NCI-H2171 treated with DMSO at 0.1 percent for 48 hours (cell line): ENCODE measurements around the gene CST3.
"Not testable (repeated sequence)": the region's sequence is repeated elsewhere in the genome, so short reads cannot be mapped to it uniquely, and the experiment has no call there.

ENCODE experiments used
- DNase-seq: peaks from one replicate; lab custom pipeline; 2025; lab: John Stamatoyannopoulos, UW

CST3 gene

DNA sequence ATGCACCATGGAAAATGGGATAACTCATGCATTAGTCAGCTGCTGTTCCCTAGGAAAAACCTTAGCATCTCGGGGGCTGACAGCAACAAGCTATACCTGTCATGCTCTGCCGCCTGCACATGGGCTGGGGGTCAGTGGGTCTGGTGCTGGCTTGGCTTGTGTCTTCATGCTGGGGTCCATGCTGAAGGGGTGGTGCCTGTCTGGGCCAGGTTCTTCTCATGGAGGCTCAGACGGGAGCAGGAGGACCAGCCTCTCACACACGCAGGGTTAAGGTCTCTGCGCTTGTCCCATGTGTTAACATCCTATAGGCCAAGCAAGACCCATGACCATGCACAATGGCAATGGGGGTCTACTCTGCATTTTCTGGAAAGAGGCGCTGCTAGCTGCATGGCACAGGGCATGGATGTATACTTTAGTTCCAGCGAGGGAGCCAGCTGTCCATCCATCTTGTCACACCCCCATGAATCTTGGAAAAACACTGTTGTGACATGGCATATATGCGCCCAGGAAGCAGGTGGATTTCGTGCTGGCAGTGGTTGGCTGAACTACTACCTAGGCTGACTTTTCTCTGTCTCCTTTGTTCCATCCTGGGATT, 24.6 kb upstream of the CST3 start:
- no peak for DNase-seq

DNA sequence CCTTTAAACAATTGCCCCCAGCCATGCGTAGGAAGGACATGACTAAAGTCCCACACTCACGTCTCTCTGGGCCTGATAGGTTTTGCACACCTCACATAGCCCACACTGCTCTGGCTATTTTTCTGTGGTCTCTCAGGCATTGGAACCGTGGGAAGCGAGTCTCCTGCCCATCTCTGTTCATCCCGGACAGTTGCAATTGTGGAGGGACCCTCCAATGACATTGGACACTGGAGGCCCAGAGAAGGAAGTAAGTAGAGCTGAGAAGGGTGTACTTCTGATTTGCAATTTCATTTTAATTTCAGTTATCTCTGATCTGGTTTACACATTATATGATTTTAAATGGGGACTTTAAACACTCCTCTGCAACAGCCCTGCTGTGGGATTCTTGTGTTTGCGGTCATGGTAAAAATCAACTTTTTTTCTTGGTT, 23.3 kb upstream of the CST3 start:
- no peak for DNase-seq

DNA sequence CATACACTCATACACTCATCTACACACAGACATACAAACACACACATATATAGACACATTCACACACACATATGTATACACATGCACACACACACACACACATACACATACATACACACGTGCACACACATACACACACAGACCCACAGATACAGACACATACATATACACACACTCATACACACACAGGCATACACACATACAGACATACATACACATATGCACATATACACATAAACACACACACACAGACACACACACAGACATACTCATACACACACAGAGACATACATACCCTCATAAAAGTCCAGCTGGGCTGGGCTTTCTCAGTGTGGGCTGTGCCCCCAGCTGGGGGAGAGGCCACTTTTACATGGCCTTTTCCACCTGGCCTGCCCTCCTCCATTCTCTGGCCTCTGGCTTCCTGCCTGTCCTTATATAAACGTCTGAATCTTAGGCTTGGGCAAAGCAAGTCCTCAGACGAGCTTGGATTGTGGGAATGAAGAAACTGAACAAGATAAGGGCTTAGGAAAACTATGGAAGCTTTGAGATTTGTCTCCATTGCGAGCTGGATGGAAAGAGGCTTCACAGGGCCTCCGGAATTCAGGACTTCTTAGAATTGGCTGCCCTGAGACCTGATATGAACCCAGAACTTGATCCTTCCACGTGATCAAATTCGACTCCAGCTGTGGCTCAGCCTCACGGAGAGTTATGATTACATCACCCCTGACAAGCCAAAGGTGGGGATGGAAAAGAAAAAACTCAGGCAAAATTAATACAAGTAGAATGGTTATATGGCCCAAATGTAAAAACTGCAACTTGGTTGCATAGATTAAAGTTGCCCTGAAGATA, 22.5 kb upstream of the CST3 start:
- peak; percentile 80 for DNase-seq

DNA sequence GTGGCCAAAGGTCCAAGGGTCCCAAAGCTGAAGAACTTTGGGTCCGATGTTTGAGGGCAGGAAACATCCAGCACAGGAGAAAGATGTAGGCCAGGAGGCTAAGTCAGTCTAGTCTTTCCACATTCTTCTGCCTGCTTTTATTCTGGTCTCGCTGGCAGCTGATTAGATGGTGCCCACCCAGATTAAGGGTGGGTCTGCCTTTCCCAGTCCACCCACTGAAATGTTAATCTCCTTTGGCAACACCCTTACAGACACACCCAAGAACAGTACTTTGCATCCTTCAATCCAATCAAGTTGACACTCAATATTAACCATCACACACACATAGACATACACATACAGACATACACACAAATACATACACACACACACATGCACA, 21.8 kb upstream of the CST3 start:
- DNase-seq, result not testable (repeated sequence)

DNA sequence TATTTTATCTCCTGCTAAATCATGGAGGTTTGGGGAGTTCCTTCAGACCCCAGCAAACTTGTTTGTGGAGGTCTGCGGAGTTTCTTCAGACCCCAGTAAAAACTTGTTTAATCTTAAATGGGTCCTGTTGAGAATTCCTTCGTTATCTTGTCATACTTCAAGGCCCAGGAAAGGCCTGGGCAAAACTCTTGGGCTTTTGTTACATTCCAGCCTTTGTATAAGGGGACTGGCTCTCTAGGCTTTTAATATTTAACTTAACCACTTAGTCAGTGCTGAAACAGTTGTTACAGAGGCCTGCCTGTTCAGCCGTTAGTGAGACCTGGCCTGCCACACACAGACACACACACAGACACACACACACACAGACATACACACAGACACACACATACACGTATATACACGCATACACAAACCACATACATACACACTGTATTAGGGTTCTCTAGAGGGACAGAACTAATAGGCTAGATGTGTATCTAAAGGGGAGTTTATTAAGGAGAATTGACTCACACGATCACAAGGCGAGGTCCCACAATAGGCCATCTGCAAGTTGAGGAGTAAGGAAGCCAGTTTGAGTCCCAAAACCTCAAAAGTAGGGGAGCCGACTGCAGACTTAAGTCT, 21.3 kb upstream of the CST3 start:
- no peak for DNase-seq

DNA sequence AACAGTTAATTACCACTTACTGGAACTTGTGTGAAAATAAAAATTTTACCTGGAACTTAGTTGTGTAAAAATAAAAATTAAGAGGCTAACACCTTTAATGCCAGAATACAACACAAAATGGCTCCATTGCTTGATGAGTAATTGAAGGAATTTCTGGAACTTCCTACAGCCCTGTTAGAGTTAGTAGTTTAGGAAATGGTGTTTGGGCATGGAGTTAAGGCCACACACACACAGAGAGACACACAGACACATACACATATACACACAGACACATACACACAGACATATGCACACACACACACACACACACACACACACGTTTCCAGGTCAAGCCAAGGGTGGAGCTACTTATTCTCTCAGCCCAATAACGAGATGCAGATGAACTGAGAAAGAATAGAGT, 20.6 kb upstream of the CST3 start:
- no peak for DNase-seq

DNA sequence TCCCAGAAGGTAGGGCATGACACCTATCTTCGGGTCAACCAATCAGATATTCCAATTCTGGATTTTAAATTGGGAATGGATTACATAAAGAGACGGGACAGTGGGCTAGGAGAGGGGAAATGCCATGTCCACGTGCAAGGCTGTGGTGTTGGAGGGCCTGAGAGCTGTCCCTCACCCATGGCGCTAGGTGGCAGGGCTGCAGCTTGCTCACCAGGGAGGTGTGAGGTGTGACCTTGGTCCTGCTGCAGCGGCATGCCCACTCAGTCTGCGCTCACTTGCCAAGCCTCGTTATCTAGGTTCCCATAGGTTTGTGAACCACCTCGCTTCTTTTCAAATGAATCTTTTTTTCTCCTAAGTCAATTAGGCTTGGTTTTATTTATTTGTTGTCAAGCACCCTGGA, 19.4 kb upstream of the CST3 start:
- no peak for DNase-seq

DNA sequence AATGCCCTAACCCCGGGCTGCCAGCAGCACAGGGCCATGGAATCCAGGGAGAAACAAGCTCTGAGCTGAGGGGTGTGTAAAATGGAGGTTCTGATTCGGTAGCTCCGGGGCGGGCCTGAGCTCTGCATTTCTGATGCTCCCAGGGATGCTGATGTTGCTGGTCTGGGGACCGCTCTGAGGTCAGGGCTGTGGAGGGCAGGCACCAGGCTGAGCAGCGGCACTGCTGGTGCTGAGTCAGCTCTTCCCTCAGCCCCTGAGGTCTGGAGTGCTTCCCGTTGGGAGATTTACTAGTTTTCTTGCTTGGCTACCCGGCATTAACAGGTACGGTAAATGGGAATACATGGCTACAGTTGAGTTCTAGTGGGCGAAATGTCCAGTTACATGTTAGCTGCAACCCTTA, 18.6 kb upstream of the CST3 start:
- no peak for DNase-seq

DNA sequence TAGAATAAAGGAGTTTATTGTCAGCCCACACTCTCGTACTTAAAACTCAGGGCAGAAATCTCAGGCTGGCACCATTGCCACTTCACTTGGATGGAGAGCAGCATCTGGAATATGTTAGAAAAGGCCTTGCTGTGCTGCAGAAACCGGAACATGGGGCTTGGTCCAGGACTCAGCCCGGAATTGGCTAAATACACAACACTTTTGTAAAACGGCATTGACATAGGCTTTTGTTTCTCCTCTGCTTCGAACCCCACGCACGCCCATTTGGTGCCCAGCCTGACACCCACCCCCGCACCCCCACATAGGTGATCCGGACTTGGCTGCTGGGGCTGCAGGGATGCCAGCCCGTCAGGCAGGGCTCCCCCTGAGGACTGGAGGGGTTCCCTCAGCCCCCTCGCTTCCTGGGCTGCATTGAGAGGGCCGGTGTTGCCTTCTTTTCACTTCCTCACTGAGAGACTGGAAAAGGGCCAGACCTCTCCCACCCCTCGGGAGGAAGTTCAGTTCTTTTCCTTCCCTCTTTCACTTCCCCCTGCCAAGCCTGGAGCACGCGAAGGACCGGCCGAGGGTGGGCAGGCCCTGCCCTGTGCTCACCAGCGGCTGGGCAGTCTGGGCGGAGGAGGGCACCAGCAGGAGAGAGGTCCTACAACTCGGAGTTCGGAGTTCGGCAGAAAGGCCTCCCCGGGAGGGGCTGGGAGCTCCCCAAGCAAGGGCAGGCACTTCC, 17.9 kb upstream of the CST3 start:
- no peak for DNase-seq

DNA sequence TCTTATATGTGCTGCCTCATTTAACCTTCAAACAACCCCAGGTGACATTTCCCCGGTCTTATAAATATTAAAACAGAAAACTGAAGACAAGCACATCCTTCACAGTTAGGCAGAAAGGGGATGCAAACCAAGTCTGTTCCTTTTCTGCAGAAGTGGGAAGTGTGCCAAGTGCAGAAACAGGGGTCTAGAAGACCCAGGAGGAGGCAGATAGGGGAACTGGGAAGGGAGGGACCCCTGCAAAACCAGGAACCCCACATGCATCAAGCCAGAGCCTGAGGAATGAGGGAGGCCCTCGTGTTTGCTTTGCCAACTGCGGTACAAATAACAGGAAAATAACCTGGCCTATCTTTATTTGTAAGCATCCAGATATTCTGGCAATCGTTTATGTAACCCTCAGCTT, 17.0 kb upstream of the CST3 start:
- DNase-seq, result no peak

DNA sequence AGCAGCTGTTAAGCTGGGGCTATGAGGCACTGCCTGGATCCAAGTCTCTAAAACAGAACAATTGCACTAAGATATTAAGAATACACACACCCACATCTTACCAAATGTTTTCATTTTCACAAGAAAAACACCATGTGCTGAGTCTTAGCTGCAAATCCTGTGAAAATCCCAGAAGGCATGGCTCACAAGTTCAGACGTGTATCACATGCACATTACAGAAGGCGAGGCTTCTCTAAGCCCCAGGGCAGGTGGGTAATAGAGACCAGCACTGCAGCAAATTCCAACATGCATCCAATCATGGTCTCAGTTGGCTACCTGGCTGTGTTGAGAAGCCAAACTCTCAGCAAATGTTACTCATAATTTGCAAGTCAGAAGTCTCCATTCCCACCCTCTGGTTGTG, 16.2 kb upstream of the CST3 start:
- peak; percentile 75 for DNase-seq

DNA sequence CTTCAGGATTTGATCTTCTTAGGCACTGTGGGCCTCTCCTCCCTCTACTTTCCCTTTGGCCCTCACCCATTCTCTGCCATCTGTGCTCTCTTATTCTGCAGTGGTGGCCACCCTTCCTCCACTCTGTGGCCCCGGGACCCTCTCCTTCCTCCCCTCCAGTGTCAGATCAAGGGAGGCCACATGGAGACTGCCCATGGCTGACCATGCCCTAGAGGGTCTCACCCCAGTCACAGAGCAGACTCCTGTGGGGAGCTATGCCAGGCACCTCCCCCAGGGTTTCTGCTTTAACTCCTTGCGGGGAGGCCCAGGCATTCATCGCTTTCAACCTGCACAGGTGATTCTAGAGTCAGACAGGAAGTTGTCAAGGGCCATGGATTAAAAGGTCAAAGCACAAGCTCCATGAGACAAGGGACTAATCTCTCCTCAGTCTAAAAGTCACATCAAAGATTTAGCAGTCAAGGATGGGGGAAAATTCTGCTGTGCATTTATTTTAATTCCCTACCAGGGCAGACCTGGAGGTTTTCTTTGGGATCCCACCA, 15.7 kb upstream of the CST3 start:
- DNase-seq, result no peak

DNA sequence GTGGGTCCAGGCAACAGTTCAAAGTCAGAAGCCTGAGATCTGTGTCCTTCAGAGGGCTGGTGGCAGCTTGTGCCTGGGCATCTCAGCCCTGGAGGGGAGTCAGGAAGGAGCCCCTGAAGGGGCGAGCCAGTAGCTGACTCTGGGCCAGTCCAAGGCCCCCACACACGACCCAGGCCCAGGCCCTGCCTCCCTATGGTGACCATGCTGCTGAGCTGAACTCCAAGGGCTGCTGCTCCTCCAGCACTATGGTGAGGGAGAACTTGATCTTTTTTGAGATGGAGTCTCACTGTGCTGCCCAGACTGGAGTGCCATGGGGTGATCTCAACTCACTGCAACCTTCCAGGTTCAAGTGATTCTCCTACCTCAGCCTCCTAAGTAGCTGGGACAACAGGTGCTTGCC, 15.2 kb upstream of the CST3 start:
- DNase-seq, result no peak

DNA sequence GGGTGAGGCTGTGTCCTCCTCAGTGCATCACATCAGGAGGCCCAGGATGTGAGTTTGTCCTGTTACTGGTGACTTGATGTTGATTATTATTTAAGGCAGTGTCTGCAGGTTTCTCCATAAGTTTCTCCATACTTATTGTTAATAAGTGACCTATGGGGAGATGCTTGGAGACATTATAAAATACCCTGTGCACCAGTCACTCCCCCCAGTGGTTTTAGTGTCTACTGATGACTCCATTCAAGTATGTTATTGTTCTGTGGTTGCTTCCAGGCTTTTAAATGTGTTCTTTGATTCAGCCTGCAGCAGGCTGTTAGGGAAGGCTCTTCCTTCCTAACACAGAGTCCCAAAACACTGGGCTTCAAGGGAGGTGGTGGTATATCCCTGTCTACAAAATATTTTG, 14.6 kb upstream of the CST3 start:
- no peak for DNase-seq

DNA sequence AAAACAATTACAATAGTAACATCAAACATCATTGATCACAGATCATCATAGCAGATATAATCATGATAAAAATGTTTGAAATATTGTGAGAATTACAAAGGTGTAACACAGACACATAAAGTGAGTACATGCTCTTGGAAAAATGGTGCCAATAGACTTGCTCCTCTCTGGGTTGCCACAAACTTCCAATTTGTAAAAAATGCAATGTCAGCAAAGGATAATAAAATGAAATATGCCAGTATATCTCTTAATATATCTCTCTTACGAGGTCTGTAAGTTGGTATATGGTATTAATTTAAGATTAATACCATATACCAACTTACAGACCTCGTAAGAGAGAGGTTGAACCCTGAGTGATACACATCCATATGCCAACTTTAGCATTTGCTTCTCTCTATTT, 13.4 kb upstream of the CST3 start:
- DNase-seq, result no peak

DNA sequence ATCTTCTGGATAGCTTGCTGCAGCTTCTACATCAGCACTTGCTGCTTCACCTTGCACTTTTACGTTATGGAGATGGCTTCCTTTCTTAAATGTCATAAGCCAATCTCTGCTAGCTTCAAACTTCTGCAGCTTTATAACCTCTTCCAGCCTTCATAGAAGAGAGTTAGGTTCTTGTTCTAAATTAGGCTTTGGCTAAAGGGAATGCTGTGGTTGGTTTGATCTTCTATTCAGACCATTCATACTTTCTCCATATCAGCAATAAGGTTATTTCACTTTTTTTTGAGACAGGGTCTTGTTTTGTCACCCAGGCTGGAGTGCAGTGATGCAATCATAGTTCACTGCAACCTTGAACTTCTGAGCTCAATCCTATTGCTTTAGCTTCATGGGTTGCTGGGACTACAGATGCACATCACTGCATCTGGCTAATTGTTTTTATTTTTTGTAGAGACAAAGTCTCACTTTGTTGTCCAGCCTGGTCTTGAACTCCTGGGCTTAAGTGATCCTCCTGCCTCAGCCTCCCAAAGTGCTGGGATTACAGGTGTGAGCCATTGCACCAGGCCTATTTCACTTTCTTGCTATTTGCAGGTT, 12.2 kb upstream of the CST3 start:
- DNase-seq, result no peak

DNA sequence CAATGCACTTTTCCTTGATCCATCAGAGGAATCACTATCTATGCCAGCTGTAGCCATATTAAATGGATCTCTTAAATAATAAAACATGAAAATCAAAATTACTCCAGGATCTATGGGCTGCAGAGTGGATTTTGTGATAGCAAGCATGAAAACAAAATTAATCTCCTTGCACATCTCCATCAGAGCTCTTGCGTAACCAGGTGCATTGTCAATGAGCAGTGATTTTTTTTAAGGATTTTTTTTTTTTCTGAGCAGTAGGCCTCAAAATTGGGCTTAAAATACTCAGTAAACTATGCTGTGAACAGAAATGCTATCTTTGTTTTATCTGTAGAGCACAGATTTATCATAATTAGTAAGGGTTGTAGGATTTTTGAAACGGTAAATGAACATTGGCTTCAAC, 11.5 kb upstream of the CST3 start:
- no peak for DNase-seq

DNA sequence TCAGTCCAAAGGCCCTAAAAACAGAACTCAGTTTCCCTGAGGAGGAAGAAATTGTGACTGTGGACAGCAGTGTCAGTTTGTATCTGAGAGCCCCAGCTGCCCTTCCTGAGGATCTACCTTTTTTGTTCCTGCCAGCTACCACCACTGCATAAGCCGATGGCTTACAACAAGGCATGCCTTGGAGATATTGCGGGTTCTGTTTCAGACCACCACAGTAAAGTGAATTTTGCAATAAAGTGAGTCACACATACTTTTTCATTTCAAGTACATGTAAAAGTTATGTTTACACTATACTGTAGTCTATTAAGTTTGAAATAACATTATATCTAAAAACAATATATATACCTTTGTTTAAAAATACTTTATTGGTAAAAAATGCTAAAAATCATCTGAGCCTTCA, 9.6 kb upstream of the CST3 start:
- no peak for DNase-seq

DNA sequence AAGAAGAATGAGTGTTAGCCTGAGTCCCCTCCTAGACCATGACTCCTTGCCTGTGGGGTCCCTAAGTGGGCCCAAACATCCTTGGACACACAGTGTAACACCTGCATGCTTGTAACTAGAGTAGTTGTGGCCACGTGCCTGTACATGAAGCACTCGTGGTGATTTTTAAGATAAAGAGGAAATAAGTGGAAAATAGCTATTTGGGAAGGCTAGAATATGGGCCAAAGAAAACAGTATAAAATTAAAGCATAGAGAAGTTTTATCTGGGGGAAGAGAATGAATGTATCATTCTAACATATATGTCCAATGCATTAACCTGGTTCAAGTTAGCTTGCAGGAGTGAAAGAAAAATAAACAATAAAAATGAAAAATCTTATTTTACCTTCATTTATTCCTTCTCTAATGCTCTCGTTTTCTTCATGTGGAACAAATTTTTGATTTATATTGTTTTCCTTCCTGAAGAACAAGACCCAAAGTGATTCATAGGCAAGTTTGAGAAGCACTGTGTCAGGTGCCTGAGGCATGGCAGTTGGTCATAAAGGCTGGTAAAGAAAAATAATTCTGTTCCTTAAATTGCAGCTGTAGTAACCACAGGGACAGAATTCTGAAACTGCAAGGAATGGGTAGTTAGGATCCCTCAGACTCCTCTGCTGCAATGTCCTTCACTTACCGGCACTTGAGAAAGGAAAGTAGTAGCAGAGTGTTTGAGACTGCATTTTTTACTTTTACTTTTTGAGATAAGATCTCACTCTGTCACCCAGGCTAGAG, 8.5 kb upstream of the CST3 start:
- no peak for DNase-seq

DNA sequence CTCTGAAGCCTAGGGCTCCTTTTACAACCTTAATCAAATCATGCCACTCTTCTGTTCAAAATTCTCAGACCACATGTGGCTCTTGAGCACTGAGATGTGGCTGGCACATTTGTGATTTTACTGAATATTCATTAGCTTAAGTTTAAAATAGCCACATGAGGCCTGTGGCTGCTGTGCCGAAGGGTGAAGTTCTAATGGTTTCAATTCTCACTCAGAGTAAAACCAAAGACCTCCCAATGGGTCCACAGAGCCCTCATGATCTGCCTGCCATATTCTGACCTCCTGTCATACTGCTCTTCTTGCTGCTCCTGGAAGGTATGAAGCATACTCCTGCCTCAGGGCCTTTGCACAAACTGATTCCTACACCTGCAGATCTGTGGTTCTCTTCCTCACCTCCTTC, 7.8 kb upstream of the CST3 start:
- DNase-seq, result no peak

DNA sequence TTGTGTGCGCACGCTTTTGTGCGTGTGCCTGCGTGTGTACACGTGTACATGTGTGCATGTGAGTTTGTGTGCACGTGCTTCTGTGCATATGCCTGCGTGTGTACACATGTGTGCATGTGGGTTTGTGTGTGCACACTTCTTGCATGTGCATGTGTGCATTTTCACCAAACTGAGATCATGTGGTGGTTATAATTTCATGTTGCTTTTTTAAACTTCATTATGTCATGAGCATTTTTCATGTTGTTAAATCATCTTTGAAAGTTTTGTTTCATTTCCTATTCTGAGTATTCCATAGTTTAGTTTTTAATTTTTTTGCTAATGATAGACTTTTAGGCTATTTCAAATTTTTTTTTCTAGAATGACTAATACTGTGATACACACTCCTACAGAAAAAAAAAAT, 6.4 kb upstream of the CST3 start:
- DNase-seq, result no peak
